HG02610 (cell line): ENCODE measurements around the gene ALDH1A1.

Experiments
- ATAC-seq: cut with Tn5 transposase; IDR thresholded peaks from one replicate; pipeline ENCODE4 v1.9.1; 2021; ENCODE audit warnings: mild to moderate bottlenecking, moderate library complexity; ENCODE audit not compliant: unreplicated experiment

The ALDH1A1 gene

GRCh38 chr9:72980183-72980582 lies 27.3 kb upstream of the ALDH1A1 start:
- no peak for ATAC-seq

GRCh38 chr9:72979405-72980100 lies 26.7 kb upstream of the ALDH1A1 start:
- ATAC-seq = no peak

- no peak for ATAC-seq
These were observed 25.9 kb upstream of the ALDH1A1 start for GRCh38 chr9:72978744-72979143.

GRCh38 chr9:72977670-72978069 lies 24.8 kb upstream of the ALDH1A1 start:
- no peak for ATAC-seq

GRCh38 chr9:72974501-72974900 lies 21.6 kb upstream of the ALDH1A1 start:
- no peak for ATAC-seq

GRCh38 chr9:72972636-72973035 lies 19.8 kb upstream of the ALDH1A1 start:
- no peak for ATAC-seq

GRCh38 chr9:72971411-72971810 lies 18.6 kb upstream of the ALDH1A1 start:
- no peak for ATAC-seq

GRCh38 chr9:72960446-72960845 lies 7.6 kb upstream of the ALDH1A1 start:
- ATAC-seq = no peak

- ATAC-seq = no peak
These were observed 5.8 kb upstream of the ALDH1A1 start for GRCh38 chr9:72958485-72959281.

GRCh38 chr9:72955571-72955970 lies 2.7 kb upstream of the ALDH1A1 start:
- no peak for ATAC-seq

- no peak for ATAC-seq
These were observed 2.2 kb upstream of the ALDH1A1 start for GRCh38 chr9:72955126-72955455.

- ATAC-seq = no peak
These were observed 1.7 kb upstream of the ALDH1A1 start for GRCh38 chr9:72954431-72955125.

GRCh38 chr9:72952381-72952690 lies 517 bp downstream of the ALDH1A1 start:
- no peak for ATAC-seq

GRCh38 chr9:72951520-72952380 lies 1.1 kb downstream of the ALDH1A1 start:
- ATAC-seq = no peak

- ATAC-seq = no peak
These were observed 1.9 kb downstream of the ALDH1A1 start for GRCh38 chr9:72950875-72951442.

GRCh38 chr9:72949918-72950325 lies 2.9 kb downstream of the ALDH1A1 start:
- no peak for ATAC-seq

- ATAC-seq = no peak
These were observed 3.6 kb downstream of the ALDH1A1 start for GRCh38 chr9:72949244-72949582.

- ATAC-seq = no peak
These were observed 4.1 kb downstream of the ALDH1A1 start for GRCh38 chr9:72948575-72949243.

- no peak for ATAC-seq
These were observed 4.8 kb downstream of the ALDH1A1 start for GRCh38 chr9:72947984-72948465.

GRCh38 chr9:72946821-72947220 lies 6.0 kb downstream of the ALDH1A1 start:
- no peak for ATAC-seq
